SK-MEL-5 (cell line): Measurements from ENCODE around the gene POLR3K. TPM values are rescaled to one million over a fixed set of nuclear protein-coding genes. Genes with fewer than 3 reads are reported as not detected.

Experiments used
- small RNA-seq, 2 experiments: library from RNA; depleted of rRNA; stranded (forward); fragments of <200 nt; gene quantifications; one replicate each; pipeline ENCODE3, GENCODE V24; 2014
- total RNA-seq: library from RNA; depleted of rRNA; stranded (reverse); fragments of >200 nt; shearing (Covaris generic); gene quantifications from 2 replicates; pipeline ENCODE4 v1.2.3, GENCODE V29; 2014; rRNA removed

Gene POLR3K
- total RNA-seq, 1 experiment from 2014 or later: 5.3 TPM

Small RNA genes lying within 50 kb of the gene (small RNA-seq; reads per million reads assigned to genes)
- 0 reads per million in 2 experiments for gene MIR6859-4
- 0 reads per million in 2 experiments for gene Z69720.2

Other genes with a start within 250 kb of the POLR3K start
- gene SNRNP25, start 220 bp upstream of the POLR3K start, total RNA-seq: 26.0 and 28.2 TPM in 2 replicates
- 5.9 and 7.9 TPM in 2 replicates for gene RHBDF1, start 19.0 kb upstream of the POLR3K start, total RNA-seq
- gene MPG, start 24.6 kb upstream of the POLR3K start, total RNA-seq: 57.3 and 70.9 TPM in 2 replicates
- 4.1 and 5.6 TPM in 2 replicates for gene NPRL3, start 85.1 kb upstream of the POLR3K start, total RNA-seq
- gene HBZ, start 99.0 kb upstream of the POLR3K start, total RNA-seq: not detected in 2 replicates
- gene HBM, start 112.4 kb upstream of the POLR3K start, total RNA-seq: not detected in 2 replicates
- not detected in 2 replicates for gene HBA2, start 119.3 kb upstream of the POLR3K start, total RNA-seq
- not detected in 2 replicates for gene HBA1, start 123.1 kb upstream of the POLR3K start, total RNA-seq
- 2.2 and 2.5 TPM in 2 replicates for gene HBQ1, start 126.9 kb upstream of the POLR3K start, total RNA-seq
- 28.2 and 31.4 TPM in 2 replicates for gene LUC7L, start 175.8 kb upstream of the POLR3K start, total RNA-seq
- gene FAM234A, start 181.2 kb upstream of the POLR3K start, total RNA-seq: 30.2 and 31.2 TPM in 2 replicates
- gene RGS11, start 222.3 kb upstream of the POLR3K start, total RNA-seq: 0.35 and 0.74 TPM in 2 replicates
- 3.5 and 4.1 TPM in 2 replicates for gene ARHGDIG, start 227.0 kb upstream of the POLR3K start, total RNA-seq
- 0.08 and 0.34 TPM in 2 replicates for gene PDIA2, start 229.6 kb upstream of the POLR3K start, total RNA-seq